GM12874 (cell line): Measurements from ENCODE around the gene BTBD18.

Source experiments
- CTCF ChIP-seq: IDR thresholded peaks from 2 replicates; pipeline ENCODE4 v1.5.1; 2011; ENCODE audit warnings: low read depth, mild to moderate bottlenecking, control low read depth, low read length, moderate library complexity; ENCODE audit not compliant: insufficient read depth

Gene BTBD18

GRCh38 chr11:57773026-57773598 lies 21.5 kb upstream of the BTBD18 start:
- TF ChIP-seq CTCF, result no peak

DNA sequence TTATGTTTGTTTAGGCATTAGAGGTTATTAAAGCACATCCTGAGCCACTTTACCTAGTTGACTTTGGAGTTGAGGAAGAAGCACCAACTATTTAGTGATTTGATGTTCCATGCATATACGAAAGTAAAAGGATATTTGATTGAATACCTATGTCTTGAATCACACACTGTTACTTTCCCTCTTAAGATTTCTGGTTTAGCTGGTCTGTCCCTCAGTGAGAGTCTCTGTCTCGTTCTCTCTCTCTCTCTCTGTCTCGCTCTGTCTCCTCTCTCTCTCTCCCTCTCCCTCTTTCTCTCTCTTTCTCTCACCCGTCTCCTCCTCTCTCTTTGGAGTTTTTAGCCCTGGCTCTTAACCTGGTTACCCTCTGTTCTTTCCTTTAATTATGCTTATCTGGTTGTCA lies 20.9 kb upstream of the BTBD18 start:
- no peak for TF ChIP-seq CTCF

DNA sequence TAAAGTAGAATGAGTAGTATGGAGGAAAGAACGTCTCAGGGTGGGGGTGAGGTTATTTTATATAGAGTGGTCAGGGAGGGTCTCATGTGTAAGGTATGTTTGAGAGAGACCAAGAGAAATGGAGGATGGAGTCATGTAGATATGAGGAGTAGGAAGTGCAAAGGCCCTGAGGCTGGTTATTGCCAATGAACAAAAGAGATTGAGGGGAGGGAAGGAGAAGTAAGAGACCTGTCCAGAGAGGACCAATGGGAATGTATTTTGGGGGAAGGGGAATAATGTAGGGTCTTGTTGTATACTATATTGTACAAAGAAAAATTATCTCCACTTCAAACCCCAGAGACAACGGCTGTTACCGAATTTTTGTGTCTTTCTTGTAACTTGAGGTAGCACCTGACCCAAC lies 19.7 kb upstream of the BTBD18 start:
- no peak for TF ChIP-seq CTCF

GRCh38 chr11:57770793-57771192 lies 19.2 kb upstream of the BTBD18 start:
- TF ChIP-seq CTCF, result no peak

DNA sequence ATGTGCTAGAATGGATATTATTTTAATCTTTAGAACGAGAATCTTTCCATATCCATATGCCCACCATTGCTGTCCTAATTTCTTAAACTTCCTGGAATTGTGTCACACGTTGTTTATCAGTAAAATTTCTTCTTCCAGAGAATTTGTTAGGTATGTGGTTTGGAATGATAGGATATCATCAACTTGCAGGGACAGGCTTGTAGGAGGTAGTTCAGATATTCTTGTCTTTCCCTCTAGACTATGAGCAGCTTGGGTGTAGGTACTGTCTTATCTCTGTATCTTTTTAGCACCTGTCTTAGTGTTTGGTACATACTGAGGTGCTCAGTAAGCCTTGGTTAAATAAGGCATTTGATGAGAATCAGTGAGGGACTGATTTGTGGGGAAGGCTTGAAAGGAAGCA lies 13.4 kb upstream of the BTBD18 start:
- no peak for TF ChIP-seq CTCF

DNA sequence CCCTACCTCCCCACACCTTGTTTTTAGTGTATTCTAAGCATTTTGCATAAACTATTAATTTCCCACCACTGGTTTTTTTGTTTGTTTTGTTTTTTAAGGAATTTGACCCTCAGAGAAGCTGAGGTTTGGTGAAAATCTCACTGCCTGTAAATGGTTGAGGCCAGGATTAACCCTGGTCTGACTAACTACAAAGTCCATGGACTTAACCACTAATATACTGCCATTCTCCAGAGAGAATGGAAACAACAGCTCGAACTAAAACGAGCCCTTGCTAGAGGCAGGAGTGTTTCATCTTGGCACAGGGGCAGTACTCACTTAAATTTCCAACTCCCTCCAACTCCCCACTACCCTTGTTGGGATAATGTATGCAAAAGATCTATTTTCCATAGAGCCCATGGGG lies 12.9 kb upstream of the BTBD18 start:
- no peak for TF ChIP-seq CTCF

GRCh38 chr11:57764021-57764420 lies 12.4 kb upstream of the BTBD18 start:
- no peak for TF ChIP-seq CTCF

DNA sequence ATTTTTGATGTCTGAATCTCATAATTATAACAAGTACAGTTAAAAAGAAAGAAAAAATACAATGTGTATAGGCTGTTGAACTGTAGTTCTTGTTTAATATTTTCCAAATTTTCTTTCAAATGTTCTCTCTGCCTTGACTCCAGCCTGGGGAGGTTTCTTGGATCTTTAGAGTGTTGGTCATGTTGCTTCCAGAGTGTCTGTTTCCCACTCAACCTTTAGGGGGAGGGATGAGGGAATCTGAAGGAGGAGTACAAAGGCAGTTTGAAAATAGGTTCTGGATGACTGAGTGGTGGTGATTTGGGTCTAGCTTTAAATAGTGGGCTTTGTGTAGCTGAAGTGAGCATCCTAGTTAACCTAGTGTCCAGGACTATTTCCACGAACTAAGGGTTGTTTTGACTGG lies 11.9 kb upstream of the BTBD18 start:
- no peak for TF ChIP-seq CTCF
